ENCODE measurements around the gene CHST12. TPM values are rescaled to one million over a fixed set of nuclear protein-coding genes. Genes with fewer than 3 reads are reported as not detected.
"Not testable (repeated sequence)": the region's sequence is repeated elsewhere in the genome, so short reads cannot be mapped to it uniquely, and the experiment has no call there.

CHST12 gene
- total RNA-seq, 2 donors from 2014 or later: 4.8 to 8.5 TPM

GRCh38 chr7:2465928-2466327 is 62.5 kb downstream of the CHST12 start:
- Mint-ChIP-seq H3K27ac (no peak overlapping the region), H3K36me3 (ENCODE audit: low read depth) (no peaks in the 10 kb centered on the region), H3K4me1 (peaks cover 5% of the 10 kb centered on the region), H3K9me3 (no peaks in the 10 kb centered on the region), H3K27me3 (peaks cover 3% of the 10 kb centered on the region), H3K4me3 (no peak overlapping the region)
- no peak for ATAC-seq (replicated peaks)

GRCh38 chr7:2466675-2467074 is 63.3 kb downstream of the CHST12 start:
- ATAC-seq (replicated peaks): no peak
- Mint-ChIP-seq H3K9me3 (no peaks in the 10 kb centered on the region), H3K36me3 (ENCODE audit: low read depth) (no peaks in the 10 kb centered on the region), H3K27ac (no peak overlapping the region), H3K4me3 (no peak overlapping the region), H3K27me3 (peaks cover 3% of the 10 kb centered on the region), H3K4me1 (peaks cover 5% of the 10 kb centered on the region)

GRCh38 chr7:2468227-2468626 is 64.8 kb downstream of the CHST12 start:
- Mint-ChIP-seq H3K27me3 (peaks cover 3% of the 10 kb centered on the region), H3K9me3 (no peaks in the 10 kb centered on the region), H3K27ac (no peak overlapping the region), H3K36me3 (ENCODE audit: low read depth) (no peaks in the 10 kb centered on the region), H3K4me3 (no peak overlapping the region), H3K4me1 (peaks cover 5% of the 10 kb centered on the region)
- no peak for ATAC-seq (replicated peaks)

- H3K4me3 Mint-ChIP-seq; H3K27ac Mint-ChIP-seq; H3K36me3 Mint-ChIP-seq (ENCODE audit: low read depth): not testable (repeated sequence)
Measured at GRCh38 chr7:2469460-2470203, 66.2 kb downstream of the CHST12 start.

GRCh38 chr7:2470204-2471021 is 67.0 kb downstream of the CHST12 start:
- peaks cover 5% of the 10 kb centered on the region for H3K4me1 Mint-ChIP-seq
- H3K36me3 Mint-ChIP-seq (ENCODE audit: low read depth): no peaks in the 10 kb centered on the region
- no peak overlapping the region for H3K4me3 Mint-ChIP-seq
- no peaks in the 10 kb centered on the region for H3K9me3 Mint-ChIP-seq
- no peak for ATAC-seq (replicated peaks)
- peaks cover 3% of the 10 kb centered on the region for H3K27me3 Mint-ChIP-seq
- no peak overlapping the region for H3K27ac Mint-ChIP-seq

More at GRCh38 chr7:2469460-2470203, 66.2 kb downstream of the CHST12 start:
- not testable (repeated sequence) for H3K9me3 Mint-ChIP-seq; ATAC-seq (replicated peaks); H3K27me3 Mint-ChIP-seq; H3K4me1 Mint-ChIP-seq

- Mint-ChIP-seq H3K27me3 (peaks cover 3% of the 10 kb centered on the region), H3K9me3 (no peaks in the 10 kb centered on the region), H3K4me3 (no peak overlapping the region), H3K27ac (no peak overlapping the region), H3K36me3 (ENCODE audit: low read depth) (no peaks in the 10 kb centered on the region), H3K4me1 (peaks cover 5% of the 10 kb centered on the region)
- ATAC-seq (replicated peaks): no peak
Measured at GRCh38 chr7:2471022-2471329, 67.6 kb downstream of the CHST12 start.

- Mint-ChIP-seq H3K27ac (no peak overlapping the region), H3K4me3 (no peak overlapping the region), H3K9me3 (no peaks in the 10 kb centered on the region), H3K27me3 (peaks cover 3% of the 10 kb centered on the region), H3K36me3 (ENCODE audit: low read depth) (no peaks in the 10 kb centered on the region), H3K4me1 (peaks cover 5% of the 10 kb centered on the region)
- no peak for ATAC-seq (replicated peaks)
Measured at GRCh38 chr7:2471396-2471795, 68.0 kb downstream of the CHST12 start.

GRCh38 chr7:2472739-2473138 is 69.3 kb downstream of the CHST12 start:
- peaks cover 5% of the 10 kb centered on the region for H3K4me1 Mint-ChIP-seq
- H3K27me3 Mint-ChIP-seq: peaks cover 3% of the 10 kb centered on the region
- H3K36me3 Mint-ChIP-seq (ENCODE audit: low read depth): no peaks in the 10 kb centered on the region

GRCh38 chr7:2473496-2474180 is 70.2 kb downstream of the CHST12 start:
- Mint-ChIP-seq H3K27me3 (peaks cover 3% of the 10 kb centered on the region), H3K36me3 (ENCODE audit: low read depth) (no peaks in the 10 kb centered on the region), H3K4me3 (no peak overlapping the region), H3K9me3 (no peaks in the 10 kb centered on the region), H3K4me1 (peaks cover 5% of the 10 kb centered on the region), H3K27ac (no peak overlapping the region)
- no peak for ATAC-seq (replicated peaks)

More at GRCh38 chr7:2472739-2473138, 69.3 kb downstream of the CHST12 start:
- no peak overlapping the region for H3K4me3 Mint-ChIP-seq
- ATAC-seq (replicated peaks): no peak
- no peaks in the 10 kb centered on the region for H3K9me3 Mint-ChIP-seq
- H3K27ac Mint-ChIP-seq: no peak overlapping the region

- H3K9me3 Mint-ChIP-seq: no peaks in the 10 kb centered on the region
- no peaks in the 10 kb centered on the region for H3K36me3 Mint-ChIP-seq (ENCODE audit: low read depth)
- no peaks in the 10 kb centered on the region for H3K4me1 Mint-ChIP-seq
- H3K27me3 Mint-ChIP-seq: no peaks in the 10 kb centered on the region
- ATAC-seq (replicated peaks): no peak
- H3K27ac Mint-ChIP-seq: no peak overlapping the region
- no peak overlapping the region for H3K4me3 Mint-ChIP-seq
Measured at GRCh38 chr7:2474224-2474623, 70.8 kb downstream of the CHST12 start.

GRCh38 chr7:2474813-2475677 is 71.6 kb downstream of the CHST12 start:
- no peaks in the 10 kb centered on the region for H3K27me3 Mint-ChIP-seq
- no peak for ATAC-seq (replicated peaks)
- no peaks in the 10 kb centered on the region for H3K4me1 Mint-ChIP-seq
- no peaks in the 10 kb centered on the region for H3K9me3 Mint-ChIP-seq
- no peaks in the 10 kb centered on the region for H3K36me3 Mint-ChIP-seq (ENCODE audit: low read depth)
- H3K4me3 Mint-ChIP-seq: no peak overlapping the region
- H3K27ac Mint-ChIP-seq: no peak overlapping the region

GRCh38 chr7:2475678-2476015 is 72.2 kb downstream of the CHST12 start:
- no peak overlapping the region for H3K4me3 Mint-ChIP-seq
- H3K9me3 Mint-ChIP-seq: no peaks in the 10 kb centered on the region
- no peaks in the 10 kb centered on the region for H3K36me3 Mint-ChIP-seq (ENCODE audit: low read depth)
- no peak for ATAC-seq (replicated peaks)
- no peaks in the 10 kb centered on the region for H3K4me1 Mint-ChIP-seq
- H3K27ac Mint-ChIP-seq: no peak overlapping the region
- H3K27me3 Mint-ChIP-seq: no peaks in the 10 kb centered on the region

- Mint-ChIP-seq H3K9me3 (no peaks in the 10 kb centered on the region), H3K4me3 (no peak within 1 kb of the TSS), H3K4me1 (no peaks in the 10 kb centered on the region), H3K27ac (no peak within 1 kb of the TSS), H3K36me3 (ENCODE audit: low read depth) (no peaks in the 10 kb centered on the region), H3K27me3 (no peaks in the 10 kb centered on the region)
- ATAC-seq (replicated peaks): no peak
Measured at GRCh38 chr7:2476298-2476697, 72.9 kb downstream of the CHST12 start, which contains the start of gene GRIFIN. GRIFIN (minus strand) TSS chr7:2476398; CDS start chr7:2476383, 15 bp downstream.

- Mint-ChIP-seq H3K4me1 (no peaks in the 10 kb centered on the region), H3K9me3 (no peaks in the 10 kb centered on the region), H3K36me3 (ENCODE audit: low read depth) (no peaks in the 10 kb centered on the region), H3K27ac (no peak overlapping the region), H3K4me3 (no peak overlapping the region), H3K27me3 (no peaks in the 10 kb centered on the region)
- no peak for ATAC-seq (replicated peaks)
Measured at GRCh38 chr7:2476776-2477446, 73.5 kb downstream of the CHST12 start.

Measured in activated T-helper 17 cell treated with anti-CD3 and anti-CD28 coated beads, Interleukin-2, amount 50 U/mL, for 72 hours (primary cell).